GM21390 (cell line): ENCODE data around the gene SPSB3.

ENCODE experiments used
- ATAC-seq: cut with Tn5 transposase; IDR thresholded peaks from one replicate; pipeline ENCODE4 v1.9.1; 2021; ENCODE audit not compliant: unreplicated experiment

The SPSB3 gene

GRCh38 chr16:1782408-1783264, at the start of gene SPSB3, which contains the start of gene NUBP2:
Gene SPSB3, minus strand, starts transcription at chr16:1782571. Its CDS starts 1,088 bp downstream, at chr16:1781483.
Gene NUBP2, plus strand, starts transcription at chr16:1782960. Its CDS starts 61 bp downstream, at chr16:1783021.
- ATAC-seq, result peak; percentile 77

- ATAC-seq, result no peak
These were observed 49.1 kb upstream of the SPSB3 start for GRCh38 chr16:1831186-1832075.

- no peak for ATAC-seq
These were observed 47.8 kb upstream of the SPSB3 start for GRCh38 chr16:1830213-1830612.

- no peak for ATAC-seq
These were observed 46.5 kb upstream of the SPSB3 start for GRCh38 chr16:1828645-1829410.

GRCh38 chr16:1826691-1827573, 44.6 kb upstream of the SPSB3 start, which contains the start of the genes FAHD1 and HAGH:
Gene FAHD1, plus strand, starts transcription at chr16:1827206. Its CDS starts 33 bp downstream, at chr16:1827239.
Gene HAGH, minus strand, starts transcription at chr16:1826825. Its CDS starts 38 bp downstream, at chr16:1826787.
- ATAC-seq, result peak; percentile 74

- ATAC-seq, result peak; percentile 49
These were observed 43.7 kb upstream of the SPSB3 start for GRCh38 chr16:1825864-1826690.

GRCh38 chr16:1825381-1825863, 43.1 kb upstream of the SPSB3 start:
- ATAC-seq, result no peak

- no peak for ATAC-seq
These were observed 41.5 kb upstream of the SPSB3 start for GRCh38 chr16:1823821-1824220.

- ATAC-seq, result no peak
These were observed 40.4 kb upstream of the SPSB3 start for GRCh38 chr16:1822801-1823200.

GRCh38 chr16:1821861-1822611, 39.7 kb upstream of the SPSB3 start:
- no peak for ATAC-seq

- ATAC-seq, result no peak
These were observed 38.5 kb upstream of the SPSB3 start for GRCh38 chr16:1820946-1821290.

- no peak for ATAC-seq
These were observed 38.0 kb upstream of the SPSB3 start for GRCh38 chr16:1820096-1820945.

GRCh38 chr16:1819611-1820010, 37.2 kb upstream of the SPSB3 start:
- no peak for ATAC-seq

- ATAC-seq, result no peak
These were observed 36.6 kb upstream of the SPSB3 start for GRCh38 chr16:1818873-1819525.

GRCh38 chr16:1818204-1818872, 36.0 kb upstream of the SPSB3 start:
- ATAC-seq, result no peak

- no peak for ATAC-seq
These were observed 35.3 kb upstream of the SPSB3 start for GRCh38 chr16:1817716-1818115.
